A549 (cell line): Measurements from ENCODE around the gene HYAL4.

Experiments
- BHLHE40 ChIP-seq: IDR thresholded peaks from 2 replicates; pipeline ENCODE4 v1.6.1; 2012; ENCODE audit warnings: low read depth, low read length, inconsistent platforms
- FOSL2 ChIP-seq, 2 experiments: fragments of 450-650 bp in 1 of 2; fragments of >200 bp in 1 of 2; sonication (Bioruptor Twin) in 1 of 2; formaldehyde crosslinking; IDR thresholded peaks; 2 replicates each; pipeline versions ENCODE4 v1.5.0 to v1.6.1; 2016 to 2020; ENCODE audit warnings: mild to moderate bottlenecking in 1 of 2, moderate library complexity in 1 of 2
- HOXB5 ChIP-seq: fragments of 250-450 bp; sonication (Bioruptor Pico); IDR thresholded peaks from 2 replicates; pipeline ENCODE4 v1.5.0; 2020; ENCODE audit warnings: mild to moderate bottlenecking, moderate library complexity
- JUN ChIP-seq, 2 experiments: fragments of >200 bp; sonication (Bioruptor Twin); formaldehyde crosslinking; IDR thresholded peaks; 2 replicates in 1 of 2; 3 replicates in 1 of 2; pipeline ENCODE4 v1.6.1; 2016 to 2017
- KDM1A ChIP-seq: fragments of 200-600 bp; sonication (generic); IDR thresholded peaks from 2 replicates; pipeline ENCODE4 v1.6.1; 2016; ENCODE audit warnings: low read depth, mild to moderate bottlenecking
- NFE2L2 ChIP-seq: fragments of 150-350 bp; conservative IDR thresholded peaks from 2 replicates; pipeline ENCODE4 v1.6.1; 2014; ENCODE audit warnings: low read length
- POLR2A ChIP-seq: IDR thresholded peaks from 2 replicates; pipeline ENCODE4 v1.6.1; 2012; ENCODE audit warnings: mild to moderate bottlenecking, low read length
- RAD21 ChIP-seq, 2 experiments: fragments of >200 bp in 1 of 2; sonication (Bioruptor Twin) in 1 of 2; formaldehyde crosslinking in 1 of 2; IDR thresholded peaks in 1 of 2; conservative IDR thresholded peaks in 1 of 2; 2 replicates in 1 of 2; 3 replicates in 1 of 2; pipeline ENCODE4 v1.6.1; 2012 to 2018; ENCODE audit warnings: inconsistent platforms in 1 of 2
- RFX5 ChIP-seq: fragments of 450-650 bp; IDR thresholded peaks from 2 replicates; pipeline ENCODE4 v1.7.1; 2014; ENCODE audit warnings: antibody characterized with exemption, mild to moderate bottlenecking, moderate library complexity
- RNF2 ChIP-seq: fragments of 200-600 bp; sonication (generic); IDR thresholded peaks from 2 replicates; pipeline ENCODE4 v1.6.1; 2016; ENCODE audit warnings: low read depth, mild to moderate bottlenecking, antibody characterized with exemption, moderate library complexity, borderline replicate concordance
- SMC3 ChIP-seq: fragments of >200 bp; sonication (Bioruptor Twin); formaldehyde crosslinking; IDR thresholded peaks from 3 replicates; pipeline ENCODE4 v1.6.1; 2018; ENCODE audit warnings: inconsistent platforms
- ZFP36 ChIP-seq: fragments of 450-650 bp; IDR thresholded peaks from 2 replicates; pipeline ENCODE4 v1.6.1; 2014; ENCODE audit warnings: borderline replicate concordance; ENCODE audit not compliant: partially characterized antibody
- TF ChIP-seq, protein P1 (sequence below): fragments of >200 bp; sonication (Bioruptor Twin); formaldehyde crosslinking; IDR thresholded peaks from 3 replicates; pipeline ENCODE4 v1.5.1; 2016
- TF ChIP-seq, protein P2 (sequence below): IDR thresholded peaks from 2 replicates; pipeline ENCODE4 v1.6.1; 2012

DNA sequence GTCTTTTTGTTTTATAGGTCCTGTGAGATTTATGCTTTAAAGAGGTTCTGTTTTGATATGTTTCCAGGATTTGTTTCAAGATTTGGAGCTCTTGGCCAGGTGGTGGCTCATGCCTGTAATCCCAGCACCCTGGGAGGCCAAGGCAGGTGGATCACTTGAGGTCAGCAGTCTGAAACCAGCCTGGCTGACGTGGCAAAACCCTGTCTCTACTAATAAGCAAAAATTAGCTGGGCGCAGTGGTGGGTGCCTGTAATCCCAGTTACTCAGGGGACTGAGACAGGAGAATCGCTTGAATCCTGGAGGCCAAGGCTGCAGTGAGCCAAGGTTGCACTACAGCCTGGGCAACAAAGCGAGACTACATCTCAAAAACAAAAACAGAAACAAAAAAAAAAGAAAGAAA is 8.3 kb upstream of the HYAL4 start:
- no peak for TF ChIP-seq NFE2L2
- TF ChIP-seq ZFP36 = no peak
- TF ChIP-seq, protein P1, sequence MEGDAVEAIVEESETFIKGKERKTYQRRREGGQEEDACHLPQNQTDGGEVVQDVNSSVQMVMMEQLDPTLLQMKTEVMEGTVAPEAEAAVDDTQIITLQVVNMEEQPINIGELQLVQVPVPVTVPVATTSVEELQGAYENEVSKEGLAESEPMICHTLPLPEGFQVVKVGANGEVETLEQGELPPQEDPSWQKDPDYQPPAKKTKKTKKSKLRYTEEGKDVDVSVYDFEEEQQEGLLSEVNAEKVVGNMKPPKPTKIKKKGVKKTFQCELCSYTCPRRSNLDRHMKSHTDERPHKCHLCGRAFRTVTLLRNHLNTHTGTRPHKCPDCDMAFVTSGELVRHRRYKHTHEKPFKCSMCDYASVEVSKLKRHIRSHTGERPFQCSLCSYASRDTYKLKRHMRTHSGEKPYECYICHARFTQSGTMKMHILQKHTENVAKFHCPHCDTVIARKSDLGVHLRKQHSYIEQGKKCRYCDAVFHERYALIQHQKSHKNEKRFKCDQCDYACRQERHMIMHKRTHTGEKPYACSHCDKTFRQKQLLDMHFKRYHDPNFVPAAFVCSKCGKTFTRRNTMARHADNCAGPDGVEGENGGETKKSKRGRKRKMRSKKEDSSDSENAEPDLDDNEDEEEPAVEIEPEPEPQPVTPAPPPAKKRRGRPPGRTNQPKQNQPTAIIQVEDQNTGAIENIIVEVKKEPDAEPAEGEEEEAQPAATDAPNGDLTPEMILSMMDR = no peak
- TF ChIP-seq, protein P2, sequence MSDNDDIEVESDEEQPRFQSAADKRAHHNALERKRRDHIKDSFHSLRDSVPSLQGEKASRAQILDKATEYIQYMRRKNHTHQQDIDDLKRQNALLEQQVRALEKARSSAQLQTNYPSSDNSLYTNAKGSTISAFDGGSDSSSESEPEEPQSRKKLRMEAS = no peak
- TF ChIP-seq RFX5 = no peak
- no peak for TF ChIP-seq SMC3
- TF ChIP-seq JUN (IDR thresholded peaks at IDR 0.05) = no peak
- TF ChIP-seq POLR2A = no peak
- no peak for TF ChIP-seq BHLHE40
- TF ChIP-seq HOXB5 (CRISPR knock-in tag) = no peak
- no peak for TF ChIP-seq RAD21 (conservative IDR thresholded peaks at IDR 0.05 in 1 of 2, IDR thresholded peaks at IDR 0.05 in 1 of 2)
- no peak for TF ChIP-seq KDM1A
- TF ChIP-seq FOSL2 (IDR thresholded peaks at IDR 0.05) = no peak
- no peak for TF ChIP-seq FOSL2 (CRISPR knock-in tag; IDR thresholded peaks at IDR 0.05)
- no peak for TF ChIP-seq RNF2
